ENCODE results near the gene ATOH8.

DNA sequence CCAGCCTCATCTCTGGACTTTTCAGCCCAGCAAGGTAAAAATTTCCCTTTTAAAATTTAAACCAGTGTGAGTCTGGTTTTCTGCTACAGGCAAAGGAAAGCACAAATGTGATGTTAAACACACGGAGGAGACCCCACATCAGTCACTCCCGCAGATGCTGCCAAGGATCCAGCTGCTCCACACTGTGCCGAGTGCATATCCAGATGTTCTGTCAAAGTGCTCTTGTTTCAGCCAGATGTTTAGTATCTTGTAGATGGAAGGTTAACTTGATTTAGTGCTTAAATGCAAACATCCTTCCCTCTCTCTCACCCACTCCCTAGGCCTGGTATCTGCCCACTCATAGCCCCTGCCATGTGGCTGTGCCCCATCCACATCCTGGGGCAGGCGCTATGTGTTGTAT, 15.8 kb upstream of the ATOH8 start:
- TF ChIP-seq, protein P1, sequence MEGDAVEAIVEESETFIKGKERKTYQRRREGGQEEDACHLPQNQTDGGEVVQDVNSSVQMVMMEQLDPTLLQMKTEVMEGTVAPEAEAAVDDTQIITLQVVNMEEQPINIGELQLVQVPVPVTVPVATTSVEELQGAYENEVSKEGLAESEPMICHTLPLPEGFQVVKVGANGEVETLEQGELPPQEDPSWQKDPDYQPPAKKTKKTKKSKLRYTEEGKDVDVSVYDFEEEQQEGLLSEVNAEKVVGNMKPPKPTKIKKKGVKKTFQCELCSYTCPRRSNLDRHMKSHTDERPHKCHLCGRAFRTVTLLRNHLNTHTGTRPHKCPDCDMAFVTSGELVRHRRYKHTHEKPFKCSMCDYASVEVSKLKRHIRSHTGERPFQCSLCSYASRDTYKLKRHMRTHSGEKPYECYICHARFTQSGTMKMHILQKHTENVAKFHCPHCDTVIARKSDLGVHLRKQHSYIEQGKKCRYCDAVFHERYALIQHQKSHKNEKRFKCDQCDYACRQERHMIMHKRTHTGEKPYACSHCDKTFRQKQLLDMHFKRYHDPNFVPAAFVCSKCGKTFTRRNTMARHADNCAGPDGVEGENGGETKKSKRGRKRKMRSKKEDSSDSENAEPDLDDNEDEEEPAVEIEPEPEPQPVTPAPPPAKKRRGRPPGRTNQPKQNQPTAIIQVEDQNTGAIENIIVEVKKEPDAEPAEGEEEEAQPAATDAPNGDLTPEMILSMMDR (IDR thresholded peaks at IDR 0.05): no peak
- TF ChIP-seq, protein P2, sequence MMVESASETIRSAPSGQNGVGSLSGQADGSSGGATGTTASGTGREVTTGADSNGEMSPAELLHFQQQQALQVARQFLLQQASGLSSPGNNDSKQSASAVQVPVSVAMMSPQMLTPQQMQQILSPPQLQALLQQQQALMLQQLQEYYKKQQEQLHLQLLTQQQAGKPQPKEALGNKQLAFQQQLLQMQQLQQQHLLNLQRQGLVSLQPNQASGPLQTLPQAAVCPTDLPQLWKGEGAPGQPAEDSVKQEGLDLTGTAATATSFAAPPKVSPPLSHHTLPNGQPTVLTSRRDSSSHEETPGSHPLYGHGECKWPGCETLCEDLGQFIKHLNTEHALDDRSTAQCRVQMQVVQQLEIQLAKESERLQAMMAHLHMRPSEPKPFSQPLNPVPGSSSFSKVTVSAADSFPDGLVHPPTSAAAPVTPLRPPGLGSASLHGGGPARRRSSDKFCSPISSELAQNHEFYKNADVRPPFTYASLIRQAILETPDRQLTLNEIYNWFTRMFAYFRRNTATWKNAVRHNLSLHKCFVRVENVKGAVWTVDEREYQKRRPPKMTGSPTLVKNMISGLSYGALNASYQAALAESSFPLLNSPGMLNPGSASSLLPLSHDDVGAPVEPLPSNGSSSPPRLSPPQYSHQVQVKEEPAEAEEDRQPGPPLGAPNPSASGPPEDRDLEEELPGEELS (CRISPR knock-in tag; IDR thresholded peaks at IDR 0.05): no peak
